GM18519 (cell line): Measurements from ENCODE around the gene RHOJ.
"Not testable (repeated sequence)": the region's sequence is repeated elsewhere in the genome, so short reads cannot be mapped to it uniquely, and the experiment has no call there.

Source experiments
- ATAC-seq: cut with Tn5 transposase; IDR thresholded peaks from one replicate; pipeline ENCODE4 v1.9.1; 2021; ENCODE audit warnings: mild to moderate bottlenecking, moderate library complexity; ENCODE audit not compliant: unreplicated experiment, low FRiP score

Gene RHOJ

DNA sequence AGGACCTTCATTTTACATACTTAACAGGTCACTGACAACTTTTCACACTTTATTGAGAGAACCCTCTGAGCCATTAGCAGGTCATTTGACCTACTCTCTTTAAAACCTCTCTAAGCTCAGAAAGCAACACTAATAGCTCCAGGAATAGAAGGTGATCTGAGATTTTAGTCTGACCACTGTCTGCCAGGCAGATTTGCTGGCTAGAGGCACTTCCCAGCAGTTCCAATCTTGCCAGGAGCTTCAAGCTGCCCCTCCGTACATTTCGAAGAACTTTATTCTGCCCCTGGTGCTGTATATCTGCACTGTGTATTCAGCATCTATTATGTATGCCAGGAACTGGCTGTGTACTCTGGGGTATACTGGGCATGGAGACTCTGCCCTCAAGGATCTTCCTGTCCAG lies 58.2 kb downstream of the RHOJ start:
- ATAC-seq: no peak

DNA sequence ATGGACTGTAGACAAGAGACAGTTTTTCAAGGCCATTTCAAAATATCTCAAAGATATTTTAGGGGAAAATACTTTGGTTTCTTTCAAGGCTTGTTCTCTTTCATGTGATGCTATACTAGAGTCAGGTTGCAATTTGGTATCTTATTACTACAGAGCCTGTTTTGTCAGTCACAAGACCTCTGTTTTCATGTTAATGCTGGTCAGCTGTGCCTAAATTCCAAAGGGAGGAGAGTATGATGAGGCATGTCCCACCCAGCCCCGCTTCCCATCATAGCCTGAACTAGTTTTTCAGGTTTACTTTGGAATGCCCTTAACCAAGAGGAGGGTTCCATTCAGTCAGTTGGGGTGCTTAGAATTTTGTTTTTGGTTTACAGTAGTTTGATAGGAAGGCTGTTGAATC lies 61.9 kb downstream of the RHOJ start:
- no peak for ATAC-seq

DNA sequence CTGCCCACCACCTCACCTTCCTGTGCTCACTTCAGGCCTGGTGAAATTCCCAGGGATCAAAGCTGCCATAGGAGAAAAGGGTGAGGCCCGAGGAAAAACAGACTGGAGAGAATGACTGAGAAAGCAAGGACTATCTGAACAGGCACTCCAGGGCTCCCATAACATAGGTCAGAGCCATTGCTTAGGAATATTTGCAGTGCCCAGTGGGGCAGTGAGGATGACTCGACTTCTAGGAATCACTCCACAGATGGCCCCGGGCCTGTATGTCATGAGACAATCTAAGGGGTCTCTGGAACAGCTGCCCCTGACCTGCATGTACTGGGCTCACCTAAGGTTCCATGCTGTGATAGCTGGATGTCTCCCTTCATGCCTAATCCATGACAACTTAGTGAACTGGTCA lies 62.9 kb downstream of the RHOJ start:
- ATAC-seq: no peak

DNA sequence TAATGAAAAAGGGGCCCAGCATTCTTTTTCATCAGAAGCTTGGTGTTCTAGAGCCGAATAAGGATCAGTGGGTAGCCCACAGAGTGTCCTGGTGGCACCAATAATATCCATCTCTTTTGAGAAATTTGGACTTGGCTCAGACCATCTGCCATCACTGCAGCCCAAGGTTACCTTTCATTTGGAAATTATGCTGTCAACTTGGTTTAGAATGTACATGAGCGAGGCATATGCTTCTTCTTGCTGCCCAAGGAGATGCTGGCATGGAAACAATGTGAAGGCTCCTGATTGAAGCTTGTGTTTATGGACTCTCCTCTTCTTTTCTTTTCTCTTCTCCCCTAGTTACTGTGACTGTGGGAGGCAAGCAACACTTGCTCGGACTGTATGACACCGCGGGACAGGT lies 64.5 kb downstream of the RHOJ start:
- no peak for ATAC-seq

DNA sequence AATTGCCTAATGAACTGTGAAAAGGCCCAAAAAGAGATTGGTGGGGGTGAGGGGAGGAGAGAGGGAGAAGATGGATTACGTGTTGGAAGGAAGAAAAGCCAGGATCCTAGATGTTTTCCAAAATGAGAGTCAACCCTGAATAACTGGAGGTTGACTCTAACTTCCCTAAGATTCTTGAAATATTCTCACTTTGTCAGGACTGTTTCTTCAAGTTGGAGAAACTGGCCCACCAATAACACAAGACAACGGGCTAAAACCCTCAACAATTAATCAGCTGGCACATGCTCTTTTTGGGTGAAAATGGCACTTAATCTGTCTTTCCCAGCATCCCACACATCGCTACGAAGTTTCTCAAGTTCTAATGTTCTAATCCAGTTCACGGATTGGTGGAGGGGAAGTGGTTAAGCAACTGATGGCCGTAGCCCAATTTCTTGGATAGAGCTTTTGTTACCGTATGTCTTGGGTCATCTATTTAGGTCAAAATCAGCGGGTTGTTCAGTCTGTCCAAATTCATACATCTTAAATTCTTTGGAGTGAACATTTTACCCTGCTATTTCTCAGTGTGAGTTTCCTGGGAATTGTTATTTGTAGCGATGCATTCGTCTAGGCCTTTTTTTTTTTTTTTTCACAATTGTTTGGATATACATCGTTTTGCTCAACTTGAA lies 65.5 kb downstream of the RHOJ start:
- no peak for ATAC-seq

DNA sequence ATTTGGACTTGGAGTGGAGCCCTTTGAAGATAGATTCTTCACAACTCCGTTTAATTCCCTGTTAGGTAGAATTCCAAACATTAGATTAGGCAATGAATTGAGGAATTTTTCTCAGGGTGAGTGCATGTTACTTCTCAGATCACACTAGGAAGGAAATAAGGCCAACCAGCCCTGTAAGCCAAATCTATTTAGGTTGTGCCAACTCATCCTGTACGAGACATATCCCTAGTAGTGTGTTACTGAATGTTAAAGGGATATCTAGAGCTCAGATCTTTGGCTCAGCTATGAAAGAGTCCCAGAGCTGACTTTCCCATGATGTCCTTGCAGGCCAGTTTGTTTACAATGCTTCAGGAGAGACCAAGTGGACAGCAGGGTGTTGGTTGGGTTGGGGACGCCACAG lies 68.9 kb downstream of the RHOJ start:
- ATAC-seq: no peak

DNA sequence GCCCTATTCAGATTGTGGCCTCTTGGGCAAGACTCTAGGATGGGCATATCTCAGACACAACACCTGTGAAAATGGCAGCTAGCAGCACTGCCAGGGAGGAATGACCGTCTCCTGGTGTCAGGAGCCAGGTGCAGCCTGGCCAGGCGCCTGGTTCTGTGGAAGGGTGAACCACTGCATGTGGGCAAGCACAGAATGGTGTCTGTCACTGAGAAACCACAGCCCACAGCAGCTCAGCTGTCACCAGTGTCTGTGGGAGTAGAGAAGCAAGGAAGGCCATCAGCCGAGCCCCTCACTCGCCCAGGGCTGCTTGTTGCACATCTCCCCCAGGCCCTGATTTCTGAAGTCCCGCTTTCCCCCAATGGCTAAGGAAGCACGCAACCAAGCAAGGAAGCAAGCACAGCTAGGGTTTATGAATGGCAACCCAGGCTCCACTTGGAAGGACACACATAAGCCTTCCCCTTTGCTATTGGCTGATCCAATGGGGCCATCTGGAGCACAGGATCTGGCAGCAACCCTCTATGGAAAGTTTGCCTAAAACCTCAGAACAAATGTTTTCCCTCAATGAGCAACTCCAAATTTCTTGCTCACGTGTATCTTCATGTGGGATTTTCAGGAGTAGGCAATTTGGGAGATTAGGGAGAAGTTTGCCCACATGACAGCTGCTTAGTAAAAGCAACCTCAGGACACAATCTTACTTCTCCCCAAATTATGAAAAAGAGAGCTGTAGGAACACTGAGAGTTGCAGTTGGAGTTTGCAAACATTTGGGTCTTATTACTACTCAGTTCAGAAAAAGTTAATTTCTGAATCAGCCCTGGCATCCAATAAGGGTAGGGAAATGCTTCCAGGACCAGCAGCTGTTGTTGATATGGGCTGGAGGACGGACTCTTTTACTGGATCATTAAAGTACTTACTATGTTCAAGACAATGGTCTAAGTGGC lies 69.7 kb downstream of the RHOJ start:
- no peak for ATAC-seq

DNA sequence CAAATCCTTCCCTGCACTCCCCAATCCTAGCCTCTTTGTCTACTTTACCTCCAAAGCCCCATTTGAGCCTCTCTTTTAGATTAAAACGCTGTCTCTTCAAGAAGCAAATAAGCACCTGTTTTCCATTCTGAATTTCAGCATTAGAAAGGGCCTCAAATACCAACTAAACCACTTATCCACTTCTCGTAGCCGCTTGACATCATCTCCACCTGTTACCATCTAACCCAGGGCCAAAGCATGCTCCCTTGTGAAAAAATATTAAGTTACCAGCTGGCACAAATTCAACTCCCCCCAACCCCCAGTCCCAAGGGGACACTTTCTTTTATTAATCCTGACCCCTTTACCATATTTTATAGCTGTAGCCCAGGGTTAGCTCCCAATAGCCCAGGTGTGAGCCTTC lies 71.4 kb downstream of the RHOJ start:
- no peak for ATAC-seq

DNA sequence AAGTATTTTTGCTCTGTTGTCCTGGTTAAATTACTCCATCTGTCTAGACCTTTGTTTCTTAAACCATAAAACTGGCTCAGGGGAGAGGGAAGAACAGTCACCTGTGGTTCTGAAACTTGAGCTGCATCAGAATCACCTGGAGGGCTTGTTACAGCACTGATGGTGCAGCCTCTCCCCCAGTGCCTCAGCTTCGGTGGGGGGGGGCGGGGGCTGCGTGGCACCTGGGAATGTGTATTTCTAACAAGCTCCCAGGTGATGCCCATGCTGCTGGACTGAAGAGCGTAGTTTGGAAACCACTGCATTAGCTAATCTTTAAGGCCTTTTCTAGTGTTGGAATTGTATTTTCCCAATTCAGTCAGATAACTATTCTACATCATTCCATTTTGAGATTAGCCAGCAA lies 71.8 kb downstream of the RHOJ start:
- no peak for ATAC-seq

DNA sequence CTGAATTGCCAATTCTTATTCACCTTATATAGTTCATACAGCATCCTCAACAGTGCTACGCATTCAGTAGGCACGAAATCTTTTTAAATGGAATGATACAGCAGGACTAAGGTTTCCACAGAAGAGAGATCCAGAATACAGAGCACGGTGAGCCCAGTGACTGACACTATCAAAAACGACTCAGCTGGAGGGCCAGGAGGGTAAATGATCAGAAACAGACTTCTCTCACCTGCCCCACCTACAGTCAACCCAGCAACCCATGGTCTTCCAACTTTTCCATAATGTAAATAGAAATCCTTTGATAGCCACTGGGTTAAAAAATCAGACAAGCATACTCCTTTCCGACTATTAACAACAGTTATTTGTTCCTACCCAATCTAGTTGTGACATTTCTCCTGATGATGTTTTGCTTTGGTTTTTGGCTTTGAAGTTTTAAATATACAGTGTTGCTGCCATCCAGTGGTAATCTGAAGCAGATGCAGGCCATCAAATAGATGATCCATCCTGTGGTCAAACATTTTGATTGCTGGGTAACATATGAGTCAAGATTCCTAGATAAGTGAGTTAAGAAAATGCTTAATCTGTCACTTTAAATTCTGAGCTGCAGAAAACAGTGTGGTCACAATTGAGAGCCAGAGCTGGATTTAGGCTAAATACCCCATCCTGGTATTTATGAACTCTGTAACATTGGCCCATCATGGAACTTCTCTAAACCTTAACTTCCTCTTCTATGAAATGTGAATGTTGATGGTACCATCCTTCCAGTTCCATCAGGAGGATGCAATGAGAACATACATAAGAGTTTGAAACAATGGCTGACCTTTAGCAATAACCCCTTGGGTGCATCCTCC lies 72.5 kb downstream of the RHOJ start:
- ATAC-seq: no peak

DNA sequence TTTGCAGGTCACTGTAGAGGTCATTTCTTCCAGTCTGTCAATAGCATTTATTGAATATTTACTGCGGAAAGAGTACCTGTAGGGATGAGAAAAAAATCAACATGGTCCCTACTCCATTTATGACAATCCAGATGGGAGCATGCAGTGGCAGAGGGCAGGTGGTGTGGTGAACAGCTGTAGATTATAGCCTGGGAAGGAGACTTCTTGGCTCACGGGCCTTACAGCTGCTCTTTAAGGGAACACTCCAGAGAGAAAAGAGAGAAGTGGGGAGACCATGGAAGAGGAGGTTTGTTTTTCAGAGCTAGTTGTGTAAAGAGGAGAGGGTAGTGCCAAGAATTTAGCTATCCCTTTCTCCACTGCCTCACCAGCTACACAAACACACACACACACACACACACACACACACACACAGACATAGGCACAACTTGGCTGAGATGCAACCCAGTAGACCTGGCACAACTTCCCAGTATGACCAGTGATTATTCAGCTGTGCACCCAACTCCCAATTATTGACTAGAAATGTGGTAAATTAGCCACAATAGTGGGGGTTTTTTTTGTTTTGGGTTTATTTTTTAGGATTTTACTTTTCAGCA lies 73.4 kb downstream of the RHOJ start:
- no peak for ATAC-seq

DNA sequence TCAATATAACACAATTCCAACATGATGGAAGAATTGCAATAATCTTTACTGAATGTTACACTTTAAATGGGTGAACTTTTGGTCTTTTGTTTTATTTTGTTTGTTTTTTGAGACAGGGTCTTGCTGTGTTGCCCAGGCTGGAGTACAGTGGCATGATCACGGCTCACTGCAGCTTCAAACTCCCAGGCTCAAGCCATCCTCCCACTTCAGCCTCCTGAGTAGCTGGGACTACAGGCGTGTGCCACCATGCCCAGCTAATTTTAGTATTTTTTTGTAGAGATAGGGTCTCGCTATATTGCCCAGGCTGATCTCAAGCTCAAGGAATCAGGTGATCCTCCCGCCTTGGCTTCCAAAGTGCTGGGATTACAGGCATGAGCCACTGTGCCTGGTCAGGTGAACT lies 75.7 kb downstream of the RHOJ start:
- not testable (repeated sequence) for ATAC-seq

DNA sequence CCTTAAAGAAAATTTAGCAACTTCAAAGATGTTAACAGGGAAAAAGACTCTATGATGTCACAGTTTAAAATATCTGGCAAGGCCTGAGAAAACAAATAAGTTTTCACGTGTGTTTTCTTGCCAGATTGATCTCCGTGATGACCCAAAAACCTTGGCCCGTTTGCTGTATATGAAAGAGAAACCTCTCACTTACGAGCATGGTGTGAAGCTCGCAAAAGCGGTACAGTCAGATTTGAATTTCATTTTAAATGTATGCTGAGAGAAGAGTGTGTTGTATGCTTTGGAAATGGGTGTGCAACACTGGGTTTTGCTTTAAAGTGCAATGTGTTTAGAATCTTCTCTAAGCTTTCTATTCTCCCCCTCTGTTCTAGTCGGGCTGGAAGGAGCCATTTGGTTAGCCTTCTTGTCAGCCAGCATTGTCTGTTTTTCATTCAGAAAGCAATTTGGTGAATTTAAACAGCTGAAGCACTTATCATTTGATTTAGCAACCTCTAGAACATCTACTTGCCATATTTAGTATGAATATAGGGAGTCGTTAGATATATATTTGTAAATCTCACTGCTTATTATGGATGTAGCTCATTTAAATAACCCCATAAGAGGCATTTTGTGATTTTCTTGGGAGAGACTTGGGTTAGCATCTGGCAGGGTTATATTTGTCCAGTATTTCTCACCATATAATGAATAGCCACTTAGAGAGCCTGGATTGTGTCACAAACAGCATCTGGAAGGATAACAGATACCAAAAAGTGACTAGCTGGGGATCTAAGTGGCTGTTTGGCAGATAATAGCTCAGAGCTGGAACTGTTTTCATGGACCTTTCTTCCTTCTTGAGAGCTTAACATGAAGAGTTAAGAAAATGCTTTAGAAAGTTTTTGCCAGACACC lies 79.0 kb downstream of the RHOJ start:
- ATAC-seq: no peak

DNA sequence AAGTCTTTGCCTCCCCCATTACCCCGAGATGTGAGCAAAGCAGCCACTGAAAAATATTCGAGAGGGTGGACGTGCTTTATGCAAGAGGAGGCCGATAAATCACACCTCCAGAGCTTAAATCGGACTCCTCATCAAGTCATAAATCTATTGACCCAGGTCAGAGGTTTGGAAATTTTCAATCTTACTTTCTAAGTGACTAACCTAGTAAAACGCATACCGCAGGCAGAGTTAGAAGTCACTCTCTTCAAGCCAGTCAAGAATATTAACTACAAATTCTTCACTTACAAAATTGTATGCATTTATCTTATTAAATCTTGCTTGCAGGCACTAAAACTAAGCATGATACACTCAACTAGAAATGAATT lies 79.6 kb downstream of the RHOJ start:
- ATAC-seq: no peak

DNA sequence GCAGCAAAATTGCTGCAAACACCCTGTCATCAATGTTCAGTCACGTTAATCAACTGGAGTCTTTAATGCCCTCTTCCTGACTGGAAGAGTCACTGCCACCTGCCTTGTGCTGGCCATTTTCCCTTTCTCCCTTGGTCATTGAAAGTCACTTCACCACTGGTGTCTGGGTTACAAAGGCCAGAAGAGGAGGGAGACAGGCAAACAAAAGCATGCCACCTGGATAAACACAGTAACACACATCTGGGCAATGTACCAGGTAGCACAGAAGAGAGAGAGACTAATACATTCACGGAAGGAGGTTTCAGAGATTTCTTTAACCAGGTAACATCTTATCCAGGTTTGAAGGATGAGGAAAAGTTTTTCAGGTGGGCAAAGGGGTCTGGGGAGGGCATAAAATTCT lies 81.8 kb downstream of the RHOJ start:
- ATAC-seq: no peak

DNA sequence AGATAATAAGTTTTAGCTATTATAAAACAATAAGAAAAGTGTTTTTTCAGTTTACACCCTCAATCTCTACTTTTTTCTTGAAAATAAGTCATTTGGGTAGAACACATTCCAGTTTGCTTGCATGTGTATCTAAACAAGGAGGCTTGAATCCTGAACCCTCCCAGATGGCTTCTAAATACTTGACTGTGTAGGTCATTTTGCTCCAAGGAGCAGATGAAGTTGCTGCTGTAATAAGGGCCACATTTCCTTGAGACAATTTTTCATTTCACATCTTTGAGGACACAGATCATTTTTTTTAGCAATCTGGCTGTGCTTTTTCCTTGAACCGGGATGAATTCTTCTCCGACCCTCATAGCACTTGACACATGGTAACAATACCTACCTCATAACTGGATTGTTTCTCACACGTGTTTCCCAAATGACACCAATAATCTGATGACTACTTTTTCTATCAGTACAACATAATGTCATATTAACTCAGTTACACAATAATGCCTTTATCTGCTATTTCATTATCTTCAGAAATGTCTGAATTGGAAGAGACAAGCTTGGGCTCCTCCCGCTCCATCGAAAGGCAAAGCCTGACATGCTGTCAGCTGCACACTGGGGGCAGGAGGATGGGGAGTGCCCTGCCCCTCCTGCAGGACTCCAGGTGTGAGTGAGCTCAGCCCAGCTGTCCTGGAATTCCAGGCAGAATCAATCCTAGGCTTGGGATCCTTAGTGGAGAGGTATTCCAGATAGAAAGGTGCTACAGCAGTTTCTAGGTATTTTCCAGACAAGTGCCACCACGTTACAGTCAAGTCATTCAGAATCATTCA lies 83.6 kb downstream of the RHOJ start:
- ATAC-seq: no peak

DNA sequence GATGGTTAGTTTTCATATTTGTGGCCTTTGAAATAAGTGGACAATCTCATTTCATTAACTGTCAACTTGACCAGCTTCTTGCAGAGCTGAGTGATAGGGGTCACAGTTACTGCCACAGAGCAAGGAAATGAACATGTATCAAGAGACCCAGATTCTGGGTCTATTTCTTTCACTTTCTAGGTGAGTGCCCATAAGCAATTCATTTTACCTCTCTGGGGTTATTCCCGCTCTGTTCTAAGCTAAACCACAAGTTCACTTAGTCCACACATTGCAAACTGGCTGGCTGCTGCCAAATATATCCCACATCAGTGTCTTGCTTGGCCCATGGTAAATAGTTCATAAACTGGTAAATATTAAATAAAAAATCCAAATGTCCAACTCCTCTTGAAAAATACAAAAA lies 84.6 kb downstream of the RHOJ start:
- ATAC-seq: no peak

DNA sequence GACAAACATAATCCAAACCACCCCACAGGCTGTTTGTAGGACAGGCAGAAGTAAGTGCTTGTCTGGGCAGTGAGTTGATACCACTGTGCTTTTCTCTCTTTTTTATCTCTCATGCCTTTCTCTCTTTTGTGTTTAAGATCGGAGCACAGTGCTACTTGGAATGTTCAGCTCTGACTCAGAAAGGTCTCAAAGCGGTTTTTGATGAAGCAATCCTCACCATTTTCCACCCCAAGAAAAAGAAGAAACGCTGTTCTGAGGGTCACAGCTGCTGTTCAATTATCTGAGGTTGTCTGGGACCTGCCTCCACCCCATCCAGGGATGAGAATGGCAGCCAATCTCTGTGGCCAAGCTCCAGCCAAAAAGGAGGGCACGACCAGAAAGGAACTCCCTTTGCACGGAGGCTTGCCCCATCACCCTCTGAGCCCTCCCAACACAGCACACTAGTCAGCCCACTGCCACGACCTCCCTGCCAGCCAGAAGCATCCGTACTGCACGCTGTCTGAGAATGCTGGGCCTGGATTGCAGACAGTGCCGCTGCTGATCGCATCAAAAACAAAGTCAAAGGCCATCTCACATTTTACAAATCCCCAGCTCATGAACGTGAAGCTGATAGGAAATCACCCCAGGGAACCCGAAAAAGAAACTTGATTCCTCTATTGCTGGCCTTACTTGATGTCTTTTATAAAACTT lies 86.6 kb downstream of the RHOJ start:
- ATAC-seq: no peak
